SHP77 treated with DMSO at 0.1 percent for 48 hours (cell line): ENCODE results near the gene IFI27L1.
"Not testable (repeated sequence)": the region's sequence is repeated elsewhere in the genome, so short reads cannot be mapped to it uniquely, and the experiment has no call there.

Experiments
- DNase-seq: peaks from one replicate; lab custom pipeline; 2025; lab: John Stamatoyannopoulos, UW

Gene IFI27L1

GRCh38 chr14:94048691-94049624, 32.2 kb upstream of the IFI27L1 start:
- no peak for DNase-seq

- no peak for DNase-seq
Observed at GRCh38 chr14:94049625-94050023, 31.5 kb upstream of the IFI27L1 start.

- no peak for DNase-seq
Observed at GRCh38 chr14:94050231-94050880, 30.8 kb upstream of the IFI27L1 start.

GRCh38 chr14:94051115-94051514, 30.0 kb upstream of the IFI27L1 start:
- DNase-seq, result no peak

GRCh38 chr14:94051779-94052178, 29.3 kb upstream of the IFI27L1 start:
- DNase-seq, result no peak

GRCh38 chr14:94052199-94052598, 28.9 kb upstream of the IFI27L1 start:
- no peak for DNase-seq

- DNase-seq, result no peak
Observed at GRCh38 chr14:94052662-94053061, 28.4 kb upstream of the IFI27L1 start.

GRCh38 chr14:94054401-94054800, 26.7 kb upstream of the IFI27L1 start:
- no peak for DNase-seq

GRCh38 chr14:94054936-94055335, 26.2 kb upstream of the IFI27L1 start:
- DNase-seq, result no peak

GRCh38 chr14:94056579-94057308, 24.4 kb upstream of the IFI27L1 start:
- DNase-seq, result no peak

GRCh38 chr14:94058128-94058673, 22.9 kb upstream of the IFI27L1 start:
- no peak for DNase-seq

GRCh38 chr14:94058674-94059138, 22.4 kb upstream of the IFI27L1 start:
- DNase-seq, result no peak

GRCh38 chr14:94059998-94060397, 21.1 kb upstream of the IFI27L1 start:
- DNase-seq, result no peak

- no peak for DNase-seq
Observed at GRCh38 chr14:94062344-94062940, 18.7 kb upstream of the IFI27L1 start.

GRCh38 chr14:94066089-94066676, 14.9 kb upstream of the IFI27L1 start:
- peak; percentile 21 for DNase-seq

GRCh38 chr14:94072076-94072475, 9.0 kb upstream of the IFI27L1 start:
- not testable (repeated sequence) for DNase-seq

GRCh38 chr14:94074534-94074933, 6.6 kb upstream of the IFI27L1 start:
- no peak for DNase-seq

GRCh38 chr14:94075008-94075407, 6.1 kb upstream of the IFI27L1 start:
- DNase-seq, result no peak

GRCh38 chr14:94077111-94077821, 3.8 kb upstream of the IFI27L1 start:
- no peak for DNase-seq

GRCh38 chr14:94077823-94078222, 3.3 kb upstream of the IFI27L1 start:
- DNase-seq, result no peak
